CD4-positive, alpha-beta T cell (primary cell): Measurements from ENCODE around the gene ALDH9A1. TPM values are rescaled to one million over a fixed set of nuclear protein-coding genes. Genes with fewer than 3 reads are reported as not detected.

Experiments used
- ATAC-seq: fragments of 200-7000 bp; cut with Tn5 transposase; one replicate; pipeline ENCODE4 v1.10.0; 2022; ENCODE audit warnings: mild to moderate bottlenecking; ENCODE audit not compliant: poor library complexity
- CTCF ChIA-PET: fragments of 350-600 bp; sonication (Branson Sonifier 250); formaldehyde crosslinking; loops from one replicate; lab custom pipeline; 2021; ENCODE audit warnings: antibody characterized with exemption, inconsistent platforms; lab: Charles Lee
- POLR2A ChIA-PET: fragments of 350-600 bp; sonication (Branson Sonifier 250); formaldehyde crosslinking; loops from one replicate; lab custom pipeline; 2021; ENCODE audit warnings: antibody characterized with exemption, inconsistent platforms; lab: Charles Lee
- DNase-seq, 14 experiments: peaks; one replicate each; pipeline ENCODE4 v3.0.0-alpha.2; 2013 to 2020; ENCODE audit warnings: mixed read lengths in 2 of 14
- H3K27ac ChIP-seq, 2 donors: one replicate each; pipeline versions ENCODE4 v1.5.1 to v1.7.0; 2013; ENCODE audit warnings: low read length in 2 of 2, low read depth in 1 of 2, mild to moderate bottlenecking in 1 of 2
- H3K27me3 ChIP-seq, 2 experiments: 1 replicate in 1 of 2; 2 replicates in 1 of 2; pipeline versions ENCODE4 v1.6.1 to v1.7.0; 2013; ENCODE audit warnings: low read length in 2 of 2, control low read depth in 1 of 2, mild to moderate bottlenecking in 1 of 2, moderate library complexity in 1 of 2; ENCODE audit not compliant: insufficient read depth in 2 of 2, control insufficient read depth in 1 of 2
- H3K36me3 ChIP-seq: one replicate; pipeline ENCODE4 v1.6.1; 2013; ENCODE audit warnings: low read length, control low read depth; ENCODE audit not compliant: insufficient read depth
- H3K4me1 ChIP-seq: one replicate; pipeline ENCODE4 v1.6.1; 2013; ENCODE audit warnings: low read length, control low read depth; ENCODE audit not compliant: insufficient read depth
- H3K4me3 ChIP-seq: one replicate; pipeline ENCODE4 v1.5.1; 2013; ENCODE audit warnings: mild to moderate bottlenecking, low read length, moderate library complexity
- H3K9me3 ChIP-seq, 2 experiments: 1 replicate in 1 of 2; 2 replicates in 1 of 2; pipeline versions ENCODE4 v1.6.1 to v1.7.0; 2013; ENCODE audit warnings: low read length in 2 of 2, mild to moderate bottlenecking in 2 of 2, control low read depth in 1 of 2, moderate library complexity in 1 of 2; ENCODE audit not compliant: control insufficient read depth in 1 of 2, insufficient read depth in 1 of 2
- H3K27ac Mint-ChIP-seq: one replicate; pipeline ENCODE4 v1.8.0; 2020; ENCODE audit warnings: mixed read lengths
- H3K27me3 Mint-ChIP-seq: one replicate; pipeline ENCODE4 v1.8.0; 2021; ENCODE audit warnings: mixed read lengths
- H3K36me3 Mint-ChIP-seq: one replicate; pipeline ENCODE4 v1.8.0; 2021; ENCODE audit warnings: low read depth, mixed read lengths
- H3K4me1 Mint-ChIP-seq: one replicate; pipeline ENCODE4 v1.8.0; 2021; ENCODE audit warnings: low read depth, mixed read lengths
- H3K4me3 Mint-ChIP-seq: one replicate; pipeline ENCODE4 v1.8.0; 2020; ENCODE audit warnings: mild to moderate bottlenecking, mixed read lengths
- H3K9me3 Mint-ChIP-seq: one replicate; pipeline ENCODE4 v1.8.0; 2020; ENCODE audit warnings: mixed read lengths
- CTCF ChIP-seq: fragments of 200-600 bp; IDR thresholded peaks from one replicate; pipeline ENCODE4 v1.8.0; 2022; ENCODE audit warnings: antibody characterized with exemption, mild to moderate bottlenecking
- intact Hi-C, 2 experiments: fragments of 100-400 bp; cut with DNase I in 1 of 2; cut with micrococcal nuclease in 1 of 2; formaldehyde crosslinking; loops; one replicate each; pipeline versions ENCODE4 v1.15.1 to v1.9.0; 2023 to 2025; cut with DNase I, micrococcal nuclease
- total RNA-seq, 174 experiments: library from RNA in 2 of 174; stranded (reverse) in 2 of 174; gene quantifications; one replicate each; pipeline ENCODE4 v1.2.3 and lab custom pipeline; 2021 to 2026

Gene ALDH9A1
- total RNA-seq, 2 experiments from 2014 or later, result 33.9 to 35.5 TPM

- peak overlapping the region; percentile 52 for H3K4me3 Mint-ChIP-seq
- no peak overlapping the region for H3K27ac ChIP-seq
- ChIA-PET POLR2A (no interaction called here), CTCF (interaction anchor here (0.7 kb wide), 1 partner anchor 32 kb away, joined by 3 read pairs; no protein-coding TSS in a partner anchor)
- H3K27me3 Mint-ChIP-seq, result no peaks in the 10 kb centered on the region
- TF ChIP-seq CTCF, result no peak
- intact Hi-C loops, result no loop called here
- peaks cover 29% of the 10 kb centered on the region for H3K4me1 ChIP-seq
- no peak for DNase-seq
- no peak for ATAC-seq
- H3K36me3 ChIP-seq, result peaks cover 16% of the 10 kb centered on the region
- H3K4me1 Mint-ChIP-seq, result peaks cover 26% of the 10 kb centered on the region
- no peak overlapping the region for H3K4me3 ChIP-seq
- H3K9me3 Mint-ChIP-seq, result no peaks in the 10 kb centered on the region
- no peaks in the 10 kb centered on the region for H3K27me3 ChIP-seq
- peak overlapping the region; percentile 43 for H3K27ac Mint-ChIP-seq
- peaks cover 13% of the 10 kb centered on the region for H3K36me3 Mint-ChIP-seq
- H3K9me3 ChIP-seq, result no peaks in the 10 kb centered on the region
Observed at GRCh38 chr1:165634154-165634921, 64.0 kb downstream of the ALDH9A1 start.

GRCh38 chr1:165633614-165634013 lies 64.7 kb downstream of the ALDH9A1 start:
- peaks cover 26% of the 10 kb centered on the region for H3K4me1 Mint-ChIP-seq
- ChIA-PET CTCF (interaction anchor here (0.7 kb wide), 1 partner anchor 32 kb away, joined by 3 read pairs; no protein-coding TSS in a partner anchor), POLR2A (no interaction called here)
- Histone ChIP-seq H3K4me3 (no peak overlapping the region), H3K27me3 (no peaks in the 10 kb centered on the region), H3K9me3 (no peaks in the 10 kb centered on the region), H3K27ac (no peak overlapping the region), H3K4me1 (peaks cover 29% of the 10 kb centered on the region), H3K36me3 (peaks cover 12% of the 10 kb centered on the region)
- no peak for ATAC-seq
- H3K4me3 Mint-ChIP-seq, result peak overlapping the region; percentile 52
- H3K9me3 Mint-ChIP-seq, result no peaks in the 10 kb centered on the region
- DNase-seq, result peak in 1 of 14 experiments; percentile 8
- TF ChIP-seq CTCF, result no peak
- intact Hi-C loops, result no loop called here
- H3K36me3 Mint-ChIP-seq, result peaks cover 13% of the 10 kb centered on the region
- H3K27me3 Mint-ChIP-seq, result no peaks in the 10 kb centered on the region
- H3K27ac Mint-ChIP-seq, result no peak overlapping the region

GRCh38 chr1:165632491-165632890 lies 65.9 kb downstream of the ALDH9A1 start:
- Mint-ChIP-seq H3K9me3 (no peaks in the 10 kb centered on the region), H3K27ac (no peak overlapping the region), H3K4me1 (peaks cover 23% of the 10 kb centered on the region), H3K4me3 (no peak overlapping the region), H3K36me3 (peaks cover 11% of the 10 kb centered on the region), H3K27me3 (no peaks in the 10 kb centered on the region)
- Histone ChIP-seq H3K27ac (no peak overlapping the region), H3K9me3 (no peaks in the 10 kb centered on the region), H3K27me3 (no peaks in the 10 kb centered on the region), H3K36me3 (peaks cover 8% of the 10 kb centered on the region), H3K4me1 (peaks cover 29% of the 10 kb centered on the region), H3K4me3 (peak overlapping the region; percentile 80)
- ATAC-seq (no peak), DNase-seq (peak in 1 of 14 experiments; percentile 1)
- intact Hi-C loops, result no loop called here
- no peak for TF ChIP-seq CTCF
- ChIA-PET POLR2A (interaction anchor here (0.9 to 2.9 kb wide), 2 partner anchors 66 to 137 kb away, joined by 5 to 28 read pairs; partner anchors contain the start of genes ALDH9A1 and TMCO1), CTCF (interaction anchor here (1.2 kb wide), 1 partner anchor 62 kb away, joined by 4 read pairs; no protein-coding TSS in a partner anchor)
